ENCODE measurements around the gene SH3RF1. TPM values are rescaled to one million over a fixed set of nuclear protein-coding genes. Genes with fewer than 3 reads are reported as not detected.
"Not testable (repeated sequence)": the region's sequence is repeated elsewhere in the genome, so short reads cannot be mapped to it uniquely, and the experiment has no call there.

SH3RF1 gene
- total RNA-seq, 1 donor from 2014 or later = 18.6 TPM

DNA sequence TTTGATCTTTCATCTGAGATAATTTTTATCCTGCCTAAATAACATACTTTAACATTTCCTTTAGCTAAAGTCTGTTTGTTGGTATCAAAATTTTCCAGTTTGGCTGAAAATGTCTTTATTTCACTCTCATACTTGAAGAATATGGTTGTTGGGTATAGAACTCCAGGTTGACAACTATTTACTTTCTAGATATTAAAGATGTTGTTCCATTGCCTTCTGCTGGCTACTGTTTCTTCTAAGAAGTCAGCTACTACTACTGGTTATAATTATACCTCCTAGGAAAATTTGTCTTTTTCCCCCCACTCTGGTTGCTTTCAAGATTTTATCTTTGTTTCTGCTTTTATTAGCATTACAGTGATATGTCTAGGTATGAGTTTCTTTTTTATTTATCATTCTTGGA, 75.7 kb downstream of the SH3RF1 start:
- Mint-ChIP-seq H3K27ac (ENCODE audit: unreplicated experiment) (no peak overlapping the region), H3K9me3 (peaks cover 4% of the 10 kb centered on the region), H3K4me3 (no peak overlapping the region), H3K4me1 (peaks cover 12% of the 10 kb centered on the region), H3K27me3 (ENCODE audit: low read depth) (no peaks in the 10 kb centered on the region), H3K36me3 (ENCODE audit: low read depth) (peaks cover 10% of the 10 kb centered on the region)
- no peak for TF ChIP-seq CTCF (conservative IDR thresholded peaks at IDR 0.05)
- no peak for DNase-seq (ENCODE audit: low read depth, low spot score)

GRCh38 chr4:169189968-169190367, 80.8 kb downstream of the SH3RF1 start:
- not testable (repeated sequence) for H3K27ac Mint-ChIP-seq (ENCODE audit: unreplicated experiment); H3K27me3 Mint-ChIP-seq (ENCODE audit: low read depth); DNase-seq (ENCODE audit: low read depth, low spot score); H3K9me3 Mint-ChIP-seq; H3K36me3 Mint-ChIP-seq (ENCODE audit: low read depth); H3K4me3 Mint-ChIP-seq
- H3K4me1 Mint-ChIP-seq = peaks cover 12% of the 10 kb centered on the region

DNA sequence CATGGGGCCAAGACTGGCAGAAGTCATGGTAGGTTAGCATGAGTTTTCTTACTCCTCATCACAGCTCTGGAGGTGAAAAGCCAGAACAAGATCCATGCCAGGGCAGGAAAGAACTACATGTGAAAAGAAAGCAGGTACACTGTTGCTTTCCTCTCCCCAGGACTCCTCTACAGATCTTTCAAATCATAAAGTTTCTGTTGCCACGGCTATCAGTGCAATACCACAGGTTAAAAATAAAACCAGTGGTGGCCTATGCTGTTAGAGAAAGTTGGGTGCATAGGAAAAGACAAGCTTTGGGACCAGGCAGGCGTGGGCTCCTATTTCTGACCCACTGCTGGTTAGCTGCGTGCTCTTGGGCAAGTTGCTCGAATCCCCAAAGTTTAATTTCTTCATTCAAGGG, 81.4 kb downstream of the SH3RF1 start:
- Mint-ChIP-seq H3K9me3 (peaks cover 4% of the 10 kb centered on the region), H3K36me3 (ENCODE audit: low read depth) (peaks cover 2% of the 10 kb centered on the region), H3K27ac (ENCODE audit: unreplicated experiment) (no peak overlapping the region), H3K4me3 (no peak overlapping the region), H3K27me3 (ENCODE audit: low read depth) (no peaks in the 10 kb centered on the region), H3K4me1 (peaks cover 15% of the 10 kb centered on the region)
- TF ChIP-seq CTCF (conservative IDR thresholded peaks at IDR 0.05) = no peak
- no peak for DNase-seq (ENCODE audit: low read depth, low spot score)

DNA sequence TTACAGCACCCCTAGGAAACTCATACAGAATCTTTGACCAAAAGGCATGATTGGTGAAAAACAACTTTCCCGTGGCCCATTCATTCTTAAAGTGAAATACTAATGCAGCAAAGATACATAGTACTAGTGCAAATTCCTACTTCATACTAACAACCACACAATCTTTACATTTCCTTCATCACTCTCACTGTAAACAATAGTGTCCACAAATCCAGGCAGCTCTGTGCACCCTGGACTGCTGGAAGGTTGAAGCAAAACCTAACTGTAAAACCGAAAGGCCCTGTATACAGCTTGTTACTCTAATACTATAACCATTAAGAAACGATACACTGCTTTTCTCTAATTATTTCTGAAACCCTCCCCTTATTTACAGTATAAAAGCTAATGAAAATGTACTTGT, 82.6 kb downstream of the SH3RF1 start:
- H3K9me3 Mint-ChIP-seq = peaks cover 4% of the 10 kb centered on the region
- TF ChIP-seq CTCF (conservative IDR thresholded peaks at IDR 0.05) = no peak
- H3K27ac Mint-ChIP-seq (ENCODE audit: unreplicated experiment) = no peak overlapping the region
- peaks cover 2% of the 10 kb centered on the region for H3K36me3 Mint-ChIP-seq (ENCODE audit: low read depth)
- no peaks in the 10 kb centered on the region for H3K27me3 Mint-ChIP-seq (ENCODE audit: low read depth)
- no peak overlapping the region for H3K4me3 Mint-ChIP-seq
- DNase-seq (ENCODE audit: low read depth, low spot score) = no peak
- peaks cover 21% of the 10 kb centered on the region for H3K4me1 Mint-ChIP-seq

DNA sequence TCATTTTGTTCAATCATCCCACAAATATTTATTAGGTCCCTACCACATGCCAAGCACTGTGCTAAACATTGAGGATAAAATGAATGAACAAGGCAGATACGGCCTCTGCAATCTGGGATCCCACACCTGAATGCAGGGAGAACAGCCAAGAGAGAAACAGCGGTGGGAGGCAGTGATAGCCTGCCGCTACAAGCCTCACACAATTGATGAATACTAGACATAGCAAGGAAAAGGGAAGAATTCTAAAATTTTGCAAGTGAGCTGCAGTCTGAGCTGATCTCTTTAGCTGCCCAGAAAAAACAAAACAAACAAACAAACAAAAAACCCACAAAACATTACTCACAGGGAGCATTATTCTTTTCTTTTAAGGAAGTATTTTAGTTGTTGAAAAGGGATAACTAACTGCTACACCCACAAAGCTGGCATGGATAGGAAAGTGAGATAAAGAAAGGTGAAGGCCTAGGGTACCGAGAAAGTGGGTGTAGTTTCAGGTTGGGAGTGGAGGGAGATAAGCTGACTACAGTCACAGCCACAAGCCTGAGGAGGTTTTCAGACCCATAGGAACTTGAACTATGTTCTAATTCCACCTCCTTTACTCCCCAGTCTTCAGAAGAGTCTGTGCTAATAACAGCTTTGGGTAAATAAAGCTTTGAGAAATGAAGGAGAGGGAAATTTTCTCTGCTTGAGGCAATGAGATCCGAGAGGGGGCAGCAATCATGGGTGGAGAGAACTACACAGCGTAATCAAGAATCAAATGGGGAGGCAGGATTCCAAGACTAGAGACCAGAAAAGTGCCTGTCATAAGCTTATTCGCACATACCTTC, 85.4 kb downstream of the SH3RF1 start:
- Mint-ChIP-seq H3K9me3 (no peaks in the 10 kb centered on the region), H3K27me3 (ENCODE audit: low read depth) (no peaks in the 10 kb centered on the region), H3K27ac (ENCODE audit: unreplicated experiment) (peak overlapping the region; percentile 40), H3K36me3 (ENCODE audit: low read depth) (peaks cover 2% of the 10 kb centered on the region), H3K4me1 (peaks cover 29% of the 10 kb centered on the region), H3K4me3 (no peak overlapping the region)
- no peak for TF ChIP-seq CTCF (conservative IDR thresholded peaks at IDR 0.05)
- no peak for DNase-seq (ENCODE audit: low read depth, low spot score)

DNA sequence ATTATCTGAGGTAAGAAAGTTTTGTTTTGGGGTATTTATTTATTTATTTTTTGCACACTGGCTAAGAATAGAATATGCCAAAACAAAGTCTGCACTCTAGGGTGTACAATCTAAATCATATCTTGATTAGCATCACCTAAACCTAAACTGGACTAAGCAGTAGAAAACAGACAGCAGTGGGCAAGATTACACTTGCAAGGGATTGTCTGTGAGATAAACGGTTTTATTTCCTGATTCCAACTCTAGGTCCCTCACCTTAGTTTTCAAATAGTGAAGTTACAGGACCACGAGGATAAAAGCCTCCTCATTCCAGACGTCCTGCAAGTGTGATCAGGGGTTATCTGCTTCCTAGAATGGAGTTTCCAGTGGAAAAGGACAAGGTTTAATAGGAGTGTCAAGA, 86.1 kb downstream of the SH3RF1 start:
- Mint-ChIP-seq H3K36me3 (ENCODE audit: low read depth) (no peaks in the 10 kb centered on the region), H3K9me3 (no peaks in the 10 kb centered on the region), H3K27me3 (ENCODE audit: low read depth) (no peaks in the 10 kb centered on the region), H3K4me3 (no peak overlapping the region), H3K27ac (ENCODE audit: unreplicated experiment) (no peak overlapping the region), H3K4me1 (peaks cover 34% of the 10 kb centered on the region)
- DNase-seq (ENCODE audit: low read depth, low spot score) = no peak
- TF ChIP-seq CTCF (conservative IDR thresholded peaks at IDR 0.05) = no peak
